Upper lobe of right lung (tissue), 1 donor: ENCODE results near the gene MAPK12. TPM values are rescaled to one million over a fixed set of nuclear protein-coding genes. Genes with fewer than 3 reads are reported as not detected.

Experiments used
- ATAC-seq: fragments of 200-7000 bp; cut with Tn5 transposase; one replicate; pipeline ENCODE4 v1.9.1; 2020; ENCODE audit warnings: mild to moderate bottlenecking, moderate library complexity
- DNase-seq: peaks from one replicate; pipeline ENCODE4 v3.0.0-alpha.2; 2020
- H3K27ac ChIP-seq: fragments of 200-600 bp; one replicate; pipeline ENCODE4 v1.8.0; 2022
- H3K27me3 ChIP-seq: fragments of 200-600 bp; one replicate; pipeline ENCODE4 v1.8.0; 2022; ENCODE audit warnings: mild to moderate bottlenecking
- H3K36me3 ChIP-seq: fragments of 200-600 bp; one replicate; pipeline ENCODE4 v1.8.0; 2022
- H3K4me1 ChIP-seq: fragments of 200-600 bp; one replicate; pipeline ENCODE4 v1.8.0; 2022
- H3K4me3 ChIP-seq: fragments of 200-600 bp; one replicate; pipeline ENCODE4 v1.8.0; 2022; ENCODE audit warnings: mild to moderate bottlenecking
- H3K9me3 ChIP-seq: fragments of 200-600 bp; one replicate; pipeline ENCODE4 v1.8.0; 2022
- CTCF ChIP-seq: fragments of 200-600 bp; IDR thresholded peaks from one replicate; pipeline ENCODE4 v1.8.0; 2022; ENCODE audit warnings: antibody characterized with exemption
- intact Hi-C: fragments of 100-400 bp; cut with DNase I; formaldehyde crosslinking; loops from one replicate; pipeline ENCODE4 v1.11.0; 2022
- total RNA-seq: library from RNA; stranded (reverse); fragmentation: NEBNext Ultra II Directional; extraction: Animal tissue kit (Norgen Biotek cat#: 25700); gene quantifications from one replicate; pipeline ENCODE4 v1.2.1, GENCODE V29; 2021
- donor health status: DM: no; HTN: yes; CAD: no; lungs with severe emphysema.

Gene MAPK12
- total RNA-seq, 1 donor from 2014 or later: 22.2 TPM

- H3K27ac ChIP-seq: peak overlapping the region; percentile 13
- intact Hi-C loops: loop anchor here (10.0 kb wide), 1 partner anchor 235 kb away; the partner anchor contains the start of genes LMF2 and NCAPH2
These were observed 8.1 kb upstream of the MAPK12 start for GRCh38 chr22:50269573-50269969.

GRCh38 chr22:50268655-50269113 is 7.2 kb upstream of the MAPK12 start:
- Histone ChIP-seq H3K9me3 (no peaks in the 10 kb centered on the region), H3K4me1 (peaks cover 43% of the 10 kb centered on the region), H3K36me3 (no peaks in the 10 kb centered on the region), H3K4me3 (peak overlapping the region; percentile 56), H3K27me3 (peaks cover under 1% of the 10 kb centered on the region), H3K27ac (no peak overlapping the region)
- DNase-seq (peak; percentile 80), ATAC-seq (no peak)
- intact Hi-C loops: loop anchor here (10.0 kb wide), 1 partner anchor 236 kb away; the partner anchor contains the start of genes LMF2 and NCAPH2
- TF ChIP-seq CTCF: no peak

More at GRCh38 chr22:50269573-50269969, 8.1 kb upstream of the MAPK12 start:
- DNase-seq (no peak), ATAC-seq (no peak)
- TF ChIP-seq CTCF: no peak
- H3K27me3 ChIP-seq: no peaks in the 10 kb centered on the region
- H3K4me3 ChIP-seq: peak overlapping the region; percentile 56
- H3K4me1 ChIP-seq: peaks cover 43% of the 10 kb centered on the region
- no peaks in the 10 kb centered on the region for H3K36me3 ChIP-seq
- H3K9me3 ChIP-seq: no peaks in the 10 kb centered on the region

GRCh38 chr22:50267591-50268390 is 6.3 kb upstream of the MAPK12 start:
- Histone ChIP-seq H3K27me3 (peaks cover 5% of the 10 kb centered on the region), H3K36me3 (no peaks in the 10 kb centered on the region), H3K4me1 (peaks cover 43% of the 10 kb centered on the region), H3K27ac (no peak overlapping the region), H3K4me3 (peak overlapping the region; percentile 33), H3K9me3 (no peaks in the 10 kb centered on the region)
- intact Hi-C loops: loop anchor here (10.0 kb wide), 1 partner anchor 237 kb away; the partner anchor contains the start of genes LMF2 and NCAPH2
- peak; percentile 71 for ATAC-seq
- peak; percentile 86 for DNase-seq
- no peak for TF ChIP-seq CTCF

GRCh38 chr22:50266994-50267393 is 5.5 kb upstream of the MAPK12 start:
- Histone ChIP-seq H3K4me3 (peak overlapping the region; percentile 33), H3K27me3 (peaks cover 12% of the 10 kb centered on the region), H3K9me3 (no peaks in the 10 kb centered on the region), H3K36me3 (no peaks in the 10 kb centered on the region), H3K4me1 (peaks cover 43% of the 10 kb centered on the region), H3K27ac (no peak overlapping the region)
- intact Hi-C loops: loop anchor here (10.0 kb wide), 1 partner anchor 238 kb away; the partner anchor contains the start of genes LMF2 and NCAPH2
- ATAC-seq (no peak), DNase-seq (no peak)
- no peak for TF ChIP-seq CTCF

GRCh38 chr22:50264946-50265669 is 3.6 kb upstream of the MAPK12 start:
- no peaks in the 10 kb centered on the region for H3K9me3 ChIP-seq
- H3K4me1 ChIP-seq: peaks cover 37% of the 10 kb centered on the region
- no peak overlapping the region for H3K4me3 ChIP-seq
- ATAC-seq (no peak), DNase-seq (no peak)
- no peaks in the 10 kb centered on the region for H3K36me3 ChIP-seq
- no peak for TF ChIP-seq CTCF
- intact Hi-C loops: loop anchor here (10.0 kb wide), 1 partner anchor 240 kb away; the partner anchor contains the start of genes LMF2 and NCAPH2
- peaks cover 15% of the 10 kb centered on the region for H3K27me3 ChIP-seq
- H3K27ac ChIP-seq: no peak overlapping the region
